Pancreas (tissue), 10 donors: Measurements from ENCODE around the gene COL5A1. TPM values are rescaled to one million over a fixed set of nuclear protein-coding genes. Genes with fewer than 3 reads are reported as not detected.
A peak's percentile ranks its signal among the peaks of the same experiment; 100 is the strongest.

Experiments
- ATAC-seq, 4 donors: fragments of 200-7000 bp; cut with Tn5 transposase; one replicate each; pipeline versions ENCODE4 v1.8.0 to v1.9.1; 2020; ENCODE audit warnings: mild to moderate bottlenecking in 4 of 4, moderate library complexity in 4 of 4
- DNase-seq, 6 donors: peaks; one replicate each; pipeline ENCODE4 v3.0.0-alpha.2; 2020
- FAIRE-seq: peaks from 2 replicates; lab custom pipeline; 2012; peaks lifted over from hg19 to GRCh38; lab: Jason Lieb, UNC
- H3K27ac ChIP-seq, 4 donors: fragments of 200-600 bp; sonication (generic); 1 replicate in 3 of 4; 2 replicates in 1 of 4; pipeline versions ENCODE4 v1.5.0 to v1.8.0; 2020
- H3K27me3 ChIP-seq, 4 donors: fragments of 200-600 bp; one replicate each; pipeline ENCODE4 v1.8.0; 2021
- H3K36me3 ChIP-seq, 3 donors: fragments of 200-600 bp; sonication (generic) in 1 of 3; one replicate each; pipeline versions ENCODE4 v1.5.0 to v1.8.0; 2020 to 2021
- H3K4me1 ChIP-seq, 3 donors: fragments of 200-600 bp; one replicate each; pipeline ENCODE4 v1.8.0; 2021
- H3K4me3 ChIP-seq, 4 donors: fragments of 200-600 bp; sonication (generic) in 2 of 4; one replicate each; pipeline versions ENCODE4 v1.5.0 to v1.8.0; 2020 to 2021
- H3K9me3 ChIP-seq, 4 donors: fragments of 200-600 bp; one replicate each; pipeline ENCODE4 v1.8.0; 2021
- CTCF ChIP-seq, 4 donors: fragments of 200-600 bp; sonication (generic) in 3 of 4; IDR thresholded peaks; one replicate each; pipeline versions ENCODE4 v1.5.0 to v1.8.0; 2021; ENCODE audit warnings: antibody characterized with exemption in 4 of 4
- WGBS, 2 donors: extraction: QIAGEN DNeasy Blood & Tissue Kit; methylation state at CpG; one replicate each; pipeline ENCODE4 v1.1.7; 2013; 5-methylcytosine and 5-hydroxymethylcytosine counted together
- intact Hi-C, 3 donors: fragments of 100-400 bp; cut with DNase I; formaldehyde crosslinking; loops; one replicate each; pipeline versions ENCODE4 v1.11.1 to v1.14.2; 2022
- polyA plus RNA-seq, 2 donors: library from polyadenylated mRNA; stranded (reverse); fragments of 200-250 nt; gene quantifications; one replicate each; pipeline ENCODE4 v1.2.3, GENCODE V29; 2013
- total RNA-seq, 6 donors: library from RNA; stranded (reverse); fragmentation: NEBNext Ultra II Directional in 4 of 6; extraction: Animal tissue kit (Norgen Biotek cat#: 25700) in 4 of 6; gene quantifications; one replicate each; pipeline versions ENCODE4 v1.2.1 to v1.2.4, GENCODE V29; 2021 to 2023
- donor health status: healthy with polysubstance abuse.
- donor health status: DM: no; HTN: no; CAD: no; lungs with moderate emphysema.
- donor health status: DM: no; HTN: no; CAD: no.
- donor health status: control.
- donor health status: control.
- donor health status: Bipolar disorder and iron deficiency.
- donor health status: DM: yes; HTN: yes; CAD: no.
- donor health status: DM: no; HTN: no; CAD: no.
- donor health status: DM: no; HTN: no; CAD: no.
- donor health status: DM: yes; HTN: yes; CAD: no.

COL5A1 gene
- total and polyA plus RNA-seq, 8 donors: 1.2 to 62.8 (median 3.5) TPM

- no peak for ATAC-seq
- no peak for TF ChIP-seq CTCF (IDR thresholded peaks at IDR 0.05)
- Histone ChIP-seq H3K9me3 (no peaks in the 10 kb centered on the region), H3K4me3 (no peak overlapping the region), H3K27me3 (no peaks in the 10 kb centered on the region), H3K36me3 (no peaks in the 10 kb centered on the region), H3K27ac (no peak overlapping the region), H3K4me1 (no peaks in the 10 kb centered on the region)
- intact Hi-C loops: no loop called here
- FAIRE-seq: no peak
- DNase-seq: no peak
- WGBS, 2 donors: 47 to 56% methylated on average over 23 of the region's 23 CpGs
These were observed 143.1 kb downstream of the COL5A1 start for GRCh38 chr9:134784577-134785305.

- FAIRE-seq (no peak), DNase-seq (no peak), ATAC-seq (peak in 3 of 4 donors; percentile 15 to 25 (median 20))
- Histone ChIP-seq H3K27me3 (no peaks in the 10 kb centered on the region), H3K4me1 (no peaks in the 10 kb centered on the region), H3K27ac (no peak overlapping the region), H3K9me3 (no peaks in the 10 kb centered on the region), H3K4me3 (no peak overlapping the region), H3K36me3 (no peaks in the 10 kb centered on the region)
- WGBS, 2 donors: 55 to 67% methylated on average over 23 of the region's 23 CpGs
- intact Hi-C loops: no loop called here
- TF ChIP-seq CTCF (IDR thresholded peaks at IDR 0.05): no peak
These were observed 143.9 kb downstream of the COL5A1 start for GRCh38 chr9:134785325-134786108.

GRCh38 chr9:134787601-134788531, 146.3 kb downstream of the COL5A1 start:
- Histone ChIP-seq H3K27me3 (no peaks in the 10 kb centered on the region), H3K27ac (no peak overlapping the region), H3K4me3 (no peak overlapping the region), H3K36me3 (no peaks in the 10 kb centered on the region), H3K4me1 (no peaks in the 10 kb centered on the region), H3K9me3 (no peaks in the 10 kb centered on the region)
- intact Hi-C loops: no loop called here
- DNase-seq: no peak
- ATAC-seq: no peak
- no peak for FAIRE-seq
- 54 to 74% methylated on average over 8 of the region's 8 CpGs for WGBS, 2 donors
- no peak for TF ChIP-seq CTCF (IDR thresholded peaks at IDR 0.05)

- no peaks in the 10 kb centered on the region for H3K36me3 ChIP-seq
- no peaks in the 10 kb centered on the region for H3K27me3 ChIP-seq
- DNase-seq: no peak
- FAIRE-seq: no peak
- no peaks in the 10 kb centered on the region for H3K4me1 ChIP-seq
- H3K4me3 ChIP-seq: no peak overlapping the region
- H3K27ac ChIP-seq: no peak overlapping the region
- 58 to 60% methylated on average over 8 of the region's 8 CpGs for WGBS, 2 donors
- intact Hi-C loops: no loop called here
- no peak for ATAC-seq
- no peak for TF ChIP-seq CTCF (IDR thresholded peaks at IDR 0.05)
- H3K9me3 ChIP-seq: no peaks in the 10 kb centered on the region
These were observed 147.6 kb downstream of the COL5A1 start for GRCh38 chr9:134789168-134789567.
